Gastroesophageal sphincter (tissue), 4 donors: Measurements from ENCODE around the gene NAP1L1. TPM values are rescaled to one million over a fixed set of nuclear protein-coding genes. Genes with fewer than 3 reads are reported as not detected.

ENCODE experiments used
- ATAC-seq: fragments of 150-250 bp; one replicate; pipeline ENCODE4 v1.9.1; 2016; ENCODE audit warnings: mild to moderate bottlenecking, moderate library complexity
- H3K27ac ChIP-seq, 4 donors: fragments of 200-600 bp; sonication (generic) in 3 of 4; 1 replicate in 3 of 4; 2 replicates in 1 of 4; pipeline ENCODE4 v1.5.1; 2016 to 2019
- H3K27me3 ChIP-seq: fragments of 200-600 bp; sonication (generic); one replicate; pipeline ENCODE4 v1.5.1; 2019
- H3K36me3 ChIP-seq, 2 donors: fragments of 200-600 bp; sonication (generic); one replicate each; pipeline ENCODE4 v1.5.1; 2019; ENCODE audit warnings: control low read depth in 1 of 2
- H3K4me1 ChIP-seq, 3 donors: fragments of 200-600 bp; sonication (generic); 1 replicate in 2 of 3; 2 replicates in 1 of 3; pipeline ENCODE4 v1.5.1; 2016 to 2019; ENCODE audit warnings: control low read depth in 2 of 3
- H3K4me3 ChIP-seq, 2 donors: fragments of 200-600 bp; sonication (generic); one replicate each; pipeline ENCODE4 v1.5.1; 2019; ENCODE audit warnings: mild to moderate bottlenecking in 1 of 2, moderate library complexity in 1 of 2
- H3K9me3 ChIP-seq, 3 donors: fragments of 200-600 bp; sonication (generic); one replicate each; pipeline ENCODE4 v1.5.1; 2017 to 2019; ENCODE audit warnings: control low read depth in 2 of 3
- CTCF ChIP-seq, 4 experiments: fragments of 200-600 bp in 2 of 4; fragments of 450-650 bp in 2 of 4; sonication (generic) in 1 of 4; IDR thresholded peaks; one replicate each; pipeline ENCODE4 v1.5.1; 2017 to 2019; ENCODE audit warnings: antibody characterized with exemption in 4 of 4, mild to moderate bottlenecking in 2 of 4, moderate library complexity in 2 of 4
- EP300 ChIP-seq: sonication (generic); formaldehyde crosslinking; IDR thresholded peaks from one replicate; pipeline ENCODE4 v1.6.1; 2017; ENCODE audit warnings: antibody characterized with exemption, mild to moderate bottlenecking
- POLR2A ChIP-seq, 2 donors: fragments of 450-650 bp; IDR thresholded peaks; one replicate each; pipeline ENCODE4 v1.6.1; 2017; ENCODE audit warnings: antibody characterized with exemption in 2 of 2, mild to moderate bottlenecking in 2 of 2, moderate library complexity in 1 of 2
- POLR2AphosphoS5 ChIP-seq: sonication (generic); formaldehyde crosslinking; IDR thresholded peaks from one replicate; pipeline ENCODE4 v1.6.1; 2017; ENCODE audit warnings: antibody characterized with exemption
- WGBS, 2 donors: methylation state at CpG; one replicate each; pipeline ENCODE4 v1.1.5; 2018; ENCODE audit warnings: low coverage in 1 of 2; 5-methylcytosine and 5-hydroxymethylcytosine counted together
- total RNA-seq, 4 donors: library from RNA; depleted of rRNA; stranded (reverse); fragments of >200 nt; gene quantifications; one replicate each; pipeline ENCODE4 v1.1.0, GENCODE V29; 2016

Gene NAP1L1
- total RNA-seq, 4 donors from 2014 or later = 329 to 486 (median 395) TPM

GRCh38 chr12:76023069-76023690, 61.3 kb downstream of the NAP1L1 start:
- no peak overlapping the region for H3K27ac ChIP-seq
- 86 to 100% methylated on average over 1 to 2 of the region's 2 CpGs for WGBS, 2 donors
- H3K4me3 ChIP-seq = no peak overlapping the region
- H3K27me3 ChIP-seq = no peaks in the 10 kb centered on the region
- H3K36me3 ChIP-seq = no peaks in the 10 kb centered on the region
- no peaks in the 10 kb centered on the region for H3K9me3 ChIP-seq
- ATAC-seq = no peak
- no peak for TF ChIP-seq POLR2A (IDR thresholded peaks at IDR 0.05)
- TF ChIP-seq EP300 = no peak
- no peak for TF ChIP-seq CTCF (IDR thresholded peaks at IDR 0.05)
- no peak for TF ChIP-seq POLR2AphosphoS5
- peaks cover 0 to 9% (median 0%) of the 10 kb centered on the region in 3 donors for H3K4me1 ChIP-seq

- Histone ChIP-seq H3K4me3 (no peak overlapping the region), H3K36me3 (no peaks in the 10 kb centered on the region), H3K27ac (no peak overlapping the region), H3K9me3 (no peaks in the 10 kb centered on the region), H3K27me3 (no peaks in the 10 kb centered on the region), H3K4me1 (peaks cover 0 to 9% (median 0%) of the 10 kb centered on the region in 3 donors)
- no peak for ATAC-seq
- TF ChIP-seq POLR2A (IDR thresholded peaks at IDR 0.05) = no peak
- no peak for TF ChIP-seq EP300
- TF ChIP-seq CTCF (IDR thresholded peaks at IDR 0.05) = no peak
- TF ChIP-seq POLR2AphosphoS5 = no peak
- WGBS, 2 donors = 92% methylated on average over 3 of the region's 3 CpGs
Measured at GRCh38 chr12:76022506-76022905, 62.0 kb downstream of the NAP1L1 start.

GRCh38 chr12:76020731-76021672, 63.5 kb downstream of the NAP1L1 start:
- no peaks in the 10 kb centered on the region for H3K36me3 ChIP-seq
- WGBS, 2 donors = 40 to 57% methylated on average over 9 to 15 of the region's 15 CpGs
- no peaks in the 10 kb centered on the region for H3K27me3 ChIP-seq
- peak; percentile 65 for ATAC-seq
- H3K4me1 ChIP-seq = peaks cover 0 to 9% (median 0%) of the 10 kb centered on the region in 3 donors
- no peak for TF ChIP-seq CTCF (IDR thresholded peaks at IDR 0.05)
- no peaks in the 10 kb centered on the region for H3K9me3 ChIP-seq
- H3K4me3 ChIP-seq = no peak overlapping the region
- peak overlapping the region; percentile 6 to 43 (median 38) for H3K27ac ChIP-seq

GRCh38 chr12:76020281-76020680, 64.2 kb downstream of the NAP1L1 start:
- peaks cover 0 to 9% (median 0%) of the 10 kb centered on the region in 3 donors for H3K4me1 ChIP-seq
- peak overlapping the region in 3 of 4 donors; percentile 6 to 43 (median 42) for H3K27ac ChIP-seq
- 93 to 100% methylated on average over 2 to 3 of the region's 5 CpGs for WGBS, 2 donors
- H3K9me3 ChIP-seq = no peaks in the 10 kb centered on the region
- TF ChIP-seq CTCF (IDR thresholded peaks at IDR 0.05) (no peak), POLR2A (IDR thresholded peaks at IDR 0.05) (no peak), EP300 (no peak), POLR2AphosphoS5 (no peak)
- H3K36me3 ChIP-seq = no peaks in the 10 kb centered on the region
- H3K27me3 ChIP-seq = no peaks in the 10 kb centered on the region
- no peak overlapping the region for H3K4me3 ChIP-seq
- ATAC-seq = peak; percentile 51
